ENCODE results near the gene SLC41A3. TPM values are rescaled to one million over a fixed set of nuclear protein-coding genes. Genes with fewer than 3 reads are reported as not detected.
A peak's percentile ranks its signal among the peaks of the same experiment; 100 is the strongest.
"Not testable (repeated sequence)": the region's sequence is repeated elsewhere in the genome, so short reads cannot be mapped to it uniquely, and the experiment has no call there.

The SLC41A3 gene
- total RNA-seq, 1 donor: 104 TPM

- DNase-seq (ENCODE audit: low read depth in 2 of 3, low spot score in 2 of 3): not testable (repeated sequence)
These were observed 120.1 kb downstream of the SLC41A3 start for GRCh38 chr3:125963834-125964233.

GRCh38 chr3:125961289-125961589, 122.7 kb downstream of the SLC41A3 start:
- no peak for DNase-seq (ENCODE audit: low read depth in 2 of 3, low spot score in 2 of 3)

- no peak for DNase-seq (ENCODE audit: low read depth in 2 of 3, low spot score in 2 of 3)
These were observed 123.3 kb downstream of the SLC41A3 start for GRCh38 chr3:125960456-125961288.

GRCh38 chr3:125960066-125960424, 123.9 kb downstream of the SLC41A3 start:
- no peak for DNase-seq (ENCODE audit: low read depth in 2 of 3, low spot score in 2 of 3)

GRCh38 chr3:125959317-125960065, 124.4 kb downstream of the SLC41A3 start:
- DNase-seq (ENCODE audit: low read depth in 2 of 3, low spot score in 2 of 3): no peak

- DNase-seq (ENCODE audit: low read depth in 2 of 3, low spot score in 2 of 3): no peak
These were observed 125.2 kb downstream of the SLC41A3 start for GRCh38 chr3:125958511-125959316.

- DNase-seq (ENCODE audit: low read depth in 2 of 3, low spot score in 2 of 3): peak in 1 of 3 donors; percentile 24
These were observed 126.0 kb downstream of the SLC41A3 start for GRCh38 chr3:125957674-125958510.

GRCh38 chr3:125957020-125957419, 126.9 kb downstream of the SLC41A3 start:
- DNase-seq (ENCODE audit: low read depth in 2 of 3, low spot score in 2 of 3): not testable (repeated sequence)

Small RNA genes lying within 50 kb of the gene (small RNA-seq; reads per million reads assigned to genes)
- gene AC092903.1: not detected

Other genes starting within 250 kb of the SLC41A3 start
- gene ROPN1B, start 114.9 kb downstream of the SLC41A3 start, total RNA-seq: not detected
- under 0.01 TPM for gene ALDH1L1, start 96.5 kb upstream of the SLC41A3 start, total RNA-seq